C4-2B (cell line): ENCODE results near the gene CA5A.

Source experiments
- H3K27ac ChIP-seq: fragments of 450-650 bp; 2 replicates; pipeline ENCODE4 v1.5.1; 2017
- ZFX ChIP-seq: fragments of 450-650 bp; IDR thresholded peaks from 2 replicates; pipeline ENCODE4 v1.6.1; 2017
- TF ChIP-seq, protein P1 (sequence below): fragments of 450-650 bp; conservative IDR thresholded peaks from 2 replicates; pipeline ENCODE4 v1.5.1; 2017; ENCODE audit warnings: mild to moderate bottlenecking

The CA5A gene

GRCh38 chr16:87979352-87979751 is 43.0 kb upstream of the CA5A start:
- no peak for TF ChIP-seq ZFX
- TF ChIP-seq, protein P1, sequence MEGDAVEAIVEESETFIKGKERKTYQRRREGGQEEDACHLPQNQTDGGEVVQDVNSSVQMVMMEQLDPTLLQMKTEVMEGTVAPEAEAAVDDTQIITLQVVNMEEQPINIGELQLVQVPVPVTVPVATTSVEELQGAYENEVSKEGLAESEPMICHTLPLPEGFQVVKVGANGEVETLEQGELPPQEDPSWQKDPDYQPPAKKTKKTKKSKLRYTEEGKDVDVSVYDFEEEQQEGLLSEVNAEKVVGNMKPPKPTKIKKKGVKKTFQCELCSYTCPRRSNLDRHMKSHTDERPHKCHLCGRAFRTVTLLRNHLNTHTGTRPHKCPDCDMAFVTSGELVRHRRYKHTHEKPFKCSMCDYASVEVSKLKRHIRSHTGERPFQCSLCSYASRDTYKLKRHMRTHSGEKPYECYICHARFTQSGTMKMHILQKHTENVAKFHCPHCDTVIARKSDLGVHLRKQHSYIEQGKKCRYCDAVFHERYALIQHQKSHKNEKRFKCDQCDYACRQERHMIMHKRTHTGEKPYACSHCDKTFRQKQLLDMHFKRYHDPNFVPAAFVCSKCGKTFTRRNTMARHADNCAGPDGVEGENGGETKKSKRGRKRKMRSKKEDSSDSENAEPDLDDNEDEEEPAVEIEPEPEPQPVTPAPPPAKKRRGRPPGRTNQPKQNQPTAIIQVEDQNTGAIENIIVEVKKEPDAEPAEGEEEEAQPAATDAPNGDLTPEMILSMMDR, result no peak
- H3K27ac ChIP-seq, result no peak overlapping the region

GRCh38 chr16:87978127-87978526 is 41.8 kb upstream of the CA5A start:
- no peak overlapping the region for H3K27ac ChIP-seq
- no peak for TF ChIP-seq ZFX
- TF ChIP-seq, protein P1, result no peak

GRCh38 chr16:87976665-87977064 is 40.3 kb upstream of the CA5A start:
- no peak for TF ChIP-seq ZFX
- TF ChIP-seq, protein P1, result no peak

DNA sequence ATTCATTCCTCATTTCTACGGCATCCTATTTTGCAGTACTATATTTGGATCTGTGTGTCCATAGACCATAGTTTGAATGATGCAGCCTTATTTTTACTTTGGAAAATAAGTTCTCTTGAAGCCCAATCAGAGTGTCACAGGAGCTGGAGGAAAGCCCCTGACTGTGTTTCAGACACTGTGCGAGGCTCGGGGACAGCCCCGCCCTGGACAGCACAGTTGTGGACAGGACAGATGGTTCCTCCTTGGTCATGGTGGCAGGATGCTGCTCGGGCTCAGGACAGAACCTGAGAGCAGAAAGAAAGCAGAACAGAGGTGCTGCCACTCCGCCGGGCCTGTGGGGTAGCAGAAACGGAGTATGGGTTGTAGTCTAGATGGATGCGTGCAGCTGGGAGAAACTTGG is 37.8 kb upstream of the CA5A start:
- H3K27ac ChIP-seq, result no peak overlapping the region
- TF ChIP-seq, protein P1, result no peak
- no peak for TF ChIP-seq ZFX

More at GRCh38 chr16:87976665-87977064, 40.3 kb upstream of the CA5A start:
- no peak overlapping the region for H3K27ac ChIP-seq

GRCh38 chr16:87973717-87974116 is 37.4 kb upstream of the CA5A start:
- TF ChIP-seq, protein P1, result no peak
- no peak for TF ChIP-seq ZFX
- no peak overlapping the region for H3K27ac ChIP-seq

GRCh38 chr16:87971933-87972332 is 35.6 kb upstream of the CA5A start:
- TF ChIP-seq, protein P1, result no peak
- no peak for TF ChIP-seq ZFX
- H3K27ac ChIP-seq, result no peak overlapping the region

GRCh38 chr16:87970186-87970585 is 33.9 kb upstream of the CA5A start:
- TF ChIP-seq ZFX, result no peak
- TF ChIP-seq, protein P1, result no peak

More at GRCh38 chr16:87970186-87970585, 33.9 kb upstream of the CA5A start:
- no peak overlapping the region for H3K27ac ChIP-seq
